ENCODE data around the gene HCN4.
A peak's percentile ranks its signal among the peaks of the same experiment; 100 is the strongest.

The HCN4 gene

DNA sequence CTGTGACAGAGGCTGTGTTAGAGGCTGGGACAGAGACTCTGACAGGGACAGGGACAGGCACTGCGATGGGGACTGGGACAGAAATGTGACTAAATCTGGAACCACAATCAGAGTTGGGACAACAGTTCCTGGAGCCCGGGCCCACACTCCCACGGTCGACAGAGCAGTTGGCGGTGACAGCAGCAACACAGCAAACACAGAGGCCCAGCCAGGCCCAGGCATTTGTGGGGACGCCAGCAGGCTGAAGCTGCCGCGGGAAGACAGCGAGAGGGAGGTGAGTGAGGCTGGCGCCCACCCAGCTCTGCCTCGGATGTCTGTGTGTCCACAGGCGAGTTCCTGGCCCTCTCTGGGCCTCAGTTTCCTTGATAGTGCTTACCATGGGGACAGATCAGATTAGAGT is 9.3 kb upstream of the HCN4 start:
- DNase-seq: no peak

DNA sequence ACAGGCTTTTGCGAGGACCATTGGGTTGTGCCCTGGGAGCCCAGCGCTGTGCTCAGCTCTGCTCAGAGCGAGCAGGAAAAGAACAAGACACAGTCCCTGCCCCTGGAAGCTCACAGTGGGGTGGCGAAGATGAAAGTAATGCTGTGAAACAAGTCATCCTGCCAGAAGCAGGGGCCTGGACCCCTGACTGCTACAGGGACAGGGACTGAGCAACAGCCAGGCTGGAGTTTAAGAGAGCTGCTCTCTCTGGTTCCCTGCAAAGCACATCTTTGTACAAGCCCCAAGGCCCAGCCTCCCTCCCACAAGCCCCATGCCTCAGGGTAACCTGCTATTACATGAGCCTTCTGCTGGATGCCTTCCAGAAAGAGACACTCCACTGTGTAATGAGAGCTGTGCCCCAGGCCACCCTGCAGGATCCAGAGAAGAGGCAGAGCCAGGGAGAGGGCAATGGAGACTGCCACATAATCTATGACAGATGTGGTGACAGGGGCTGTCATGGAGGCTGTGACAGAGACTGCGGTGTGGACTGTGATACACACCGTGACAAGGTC is 7.1 kb upstream of the HCN4 start:
- DNase-seq: no peak

DNA sequence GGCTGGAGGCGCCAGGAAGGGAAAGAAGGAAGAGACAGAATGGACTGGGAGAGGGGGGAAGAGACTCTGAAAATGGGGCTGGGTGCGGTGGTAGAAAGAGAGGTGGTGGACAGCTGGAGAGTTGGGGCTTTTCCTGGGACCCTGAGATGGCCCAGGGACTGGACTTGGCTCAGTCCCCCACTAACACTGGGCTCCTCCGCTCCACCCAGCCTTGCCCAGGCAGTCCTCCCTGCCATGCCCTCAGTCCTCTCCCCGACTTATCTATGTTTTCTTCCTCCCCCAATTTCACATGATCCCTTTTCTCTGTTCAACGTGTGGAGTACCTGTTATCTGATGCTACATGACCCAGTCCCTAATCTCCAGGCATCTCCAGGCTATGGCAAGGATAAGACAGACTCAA is 6.3 kb upstream of the HCN4 start:
- no peak for DNase-seq

DNA sequence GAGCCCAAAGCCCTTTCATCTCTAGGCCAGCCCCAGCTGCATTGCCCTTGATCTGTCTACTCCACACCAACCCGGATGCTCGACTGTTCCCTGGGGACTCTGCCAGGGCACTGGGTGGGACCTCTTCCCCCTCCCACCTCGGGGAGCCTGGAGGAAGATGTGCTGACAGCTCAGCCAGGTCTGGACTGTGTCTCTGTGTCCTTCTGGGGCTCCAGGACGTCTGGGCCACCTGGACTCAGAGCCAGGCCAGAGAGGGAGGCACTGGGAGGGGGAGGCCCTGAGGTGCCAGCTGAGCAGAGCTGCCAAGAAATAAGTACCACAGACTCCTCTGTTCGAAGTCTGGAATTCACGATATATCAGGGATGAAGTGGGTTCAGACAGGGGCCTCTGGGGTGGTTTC is 5.8 kb upstream of the HCN4 start:
- DNase-seq: no peak

DNA sequence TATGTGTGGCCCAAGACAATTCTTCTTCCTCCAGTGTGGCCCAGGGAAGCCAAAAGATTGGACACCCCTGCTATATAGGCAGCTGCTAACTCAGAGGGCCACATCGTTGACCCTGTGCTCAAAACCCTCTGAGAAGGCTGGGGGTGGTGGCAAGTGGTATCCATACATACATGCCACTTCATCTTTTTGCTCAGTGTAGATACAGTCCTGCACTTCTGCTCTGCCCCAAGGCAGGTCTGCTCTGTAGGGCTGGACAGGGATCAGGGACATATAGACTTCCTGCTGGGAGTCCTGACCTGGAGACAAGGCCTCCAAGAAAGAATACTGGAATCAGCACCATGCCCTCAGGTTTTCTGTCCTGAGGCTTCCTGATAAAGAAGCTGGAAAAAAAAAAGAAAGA is 4.5 kb upstream of the HCN4 start:
- DNase-seq: no peak

DNA sequence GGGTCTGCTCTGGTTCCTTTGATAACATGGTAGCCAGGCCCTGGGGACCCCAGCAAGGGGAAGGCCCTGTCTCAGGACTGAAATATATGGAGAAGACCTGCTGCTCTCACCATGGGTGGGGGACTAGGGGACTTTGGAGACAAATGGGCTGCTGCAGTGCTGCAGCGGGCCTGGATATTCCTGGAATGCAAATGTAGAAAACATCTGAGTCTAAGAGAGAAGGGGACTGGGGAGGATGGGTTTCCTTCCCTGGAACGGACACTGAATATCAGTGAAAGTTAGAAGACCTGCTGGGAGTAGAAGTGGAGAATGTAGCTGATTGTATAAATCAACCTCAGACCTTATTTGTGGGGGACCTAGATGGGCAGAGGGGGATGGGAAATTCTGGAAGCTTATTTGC is 3.1 kb upstream of the HCN4 start:
- DNase-seq: no peak

DNA sequence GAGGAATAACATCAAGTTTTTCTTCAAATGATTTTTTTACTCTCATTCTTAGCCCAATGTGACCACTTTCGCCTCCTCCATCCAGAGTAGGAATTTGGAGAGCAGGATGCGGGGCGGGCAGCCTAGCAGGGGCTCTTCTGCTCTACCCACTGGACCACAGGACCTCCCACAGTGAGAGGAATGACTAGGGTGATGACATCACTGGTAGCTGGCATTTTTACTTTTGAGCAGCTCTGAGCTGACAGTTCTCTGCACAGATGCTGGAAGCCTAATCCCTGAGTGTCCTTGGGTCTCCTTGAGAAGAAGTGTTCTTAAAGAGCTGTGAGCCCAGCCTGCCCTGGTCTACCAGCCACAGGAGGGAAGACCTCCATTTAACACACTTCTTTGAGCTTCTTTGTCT is 1.4 kb upstream of the HCN4 start:
- DNase-seq: peak; percentile 31

DNA sequence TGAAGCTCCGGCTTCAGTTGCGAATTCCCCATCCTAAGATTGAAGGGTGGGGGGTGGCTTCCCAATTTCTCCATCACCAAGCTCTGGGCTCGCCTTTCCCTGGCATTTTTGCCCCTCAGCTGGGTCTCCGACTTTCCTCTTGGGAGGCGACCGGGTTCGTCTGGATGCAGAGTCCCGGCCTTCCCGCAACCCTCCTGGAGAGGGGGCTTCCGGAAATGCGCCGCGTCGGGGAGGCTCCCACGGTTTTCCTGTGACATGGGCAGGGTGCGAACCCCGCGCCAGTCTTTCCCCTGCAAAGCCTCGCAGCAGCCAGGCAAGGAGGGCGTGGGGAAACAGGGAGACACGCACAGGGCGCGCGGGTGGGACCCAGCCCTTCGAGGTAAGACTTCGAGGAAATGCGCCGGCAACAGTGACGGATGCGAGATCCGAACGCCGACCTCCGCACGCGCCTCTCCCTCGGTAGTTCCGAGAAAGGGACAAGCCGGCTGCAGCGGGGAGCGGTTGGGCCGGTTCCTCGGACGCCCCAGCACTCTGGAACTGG is 466 bp upstream of the HCN4 start:
- no peak for DNase-seq

DNA sequence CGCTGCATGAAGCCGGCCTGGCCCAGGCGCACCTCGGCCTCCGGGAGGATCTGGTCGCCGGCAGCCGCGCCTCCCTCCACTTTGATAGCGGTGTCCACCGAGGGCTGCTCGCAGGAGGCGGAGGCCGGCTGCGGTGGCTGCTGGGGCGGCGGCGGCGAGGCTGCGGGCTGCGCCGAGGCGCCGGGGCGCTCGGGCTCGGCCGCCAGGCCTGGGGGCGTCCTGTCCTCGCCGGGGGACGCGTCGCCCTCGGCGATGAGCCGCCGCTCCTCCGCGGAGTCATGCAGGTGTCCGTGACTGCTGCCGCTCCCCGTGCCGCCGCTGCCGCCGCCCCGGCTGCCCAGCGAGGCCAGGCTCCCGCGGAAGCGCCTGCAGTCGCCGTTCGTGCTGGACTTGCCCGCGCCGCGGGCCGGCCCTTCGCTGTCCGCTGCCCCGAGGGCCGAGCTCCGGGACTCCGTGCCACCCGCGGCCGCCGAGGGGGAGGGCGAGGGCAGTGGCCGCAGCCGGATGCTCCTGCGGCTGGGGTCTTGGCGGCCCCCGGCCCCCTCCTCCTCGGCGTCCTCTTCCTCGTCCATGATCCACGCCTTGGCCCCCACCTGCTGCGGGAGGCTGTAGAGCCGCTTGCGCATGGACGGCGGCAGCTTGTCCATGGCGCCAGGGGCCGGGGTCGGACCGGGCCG is 996 bp downstream of the HCN4 start:
- DNase-seq: no peak

DNA sequence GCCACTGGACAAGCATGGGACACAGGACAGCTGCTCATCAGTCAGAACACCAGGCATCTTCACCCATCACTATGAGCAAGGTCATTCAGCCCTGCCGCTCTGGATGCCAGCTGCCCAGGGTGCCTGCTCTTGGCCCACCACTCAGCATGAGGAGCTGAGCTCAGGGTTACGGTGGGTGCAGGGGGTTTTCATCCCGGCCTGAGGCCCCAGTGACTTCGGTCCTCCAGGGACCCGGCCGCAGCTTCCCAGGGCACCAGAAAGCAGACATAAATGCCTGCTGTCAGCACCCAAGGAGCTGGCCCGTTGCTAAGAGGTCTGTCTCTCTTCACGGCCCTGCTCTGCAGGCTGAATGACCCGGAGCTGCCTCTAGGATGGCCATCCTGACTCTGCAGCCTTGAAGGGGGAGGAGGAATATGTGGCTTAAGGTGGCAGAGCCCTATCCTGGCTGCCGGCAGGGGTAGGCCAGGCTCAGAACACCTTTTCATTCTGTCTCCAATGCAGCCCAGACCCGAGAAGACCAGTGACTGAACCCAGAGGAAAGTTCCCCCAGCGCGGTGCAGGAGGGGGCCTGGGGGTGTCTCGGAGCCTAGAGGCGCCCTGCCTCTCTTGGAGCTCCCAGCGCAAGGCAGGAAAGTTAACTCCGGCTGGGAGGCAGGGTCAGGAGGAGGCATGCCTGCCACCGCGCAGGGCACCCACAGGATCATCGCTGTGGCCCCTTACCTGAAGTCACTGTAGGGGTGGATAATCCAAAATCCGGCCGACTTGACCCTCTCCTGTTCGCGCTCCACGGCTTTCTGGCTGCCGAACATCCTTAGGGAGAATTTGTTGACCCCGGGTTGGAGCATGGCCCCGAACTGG is 1.8 kb downstream of the HCN4 start:
- DNase-seq: no peak

DNA sequence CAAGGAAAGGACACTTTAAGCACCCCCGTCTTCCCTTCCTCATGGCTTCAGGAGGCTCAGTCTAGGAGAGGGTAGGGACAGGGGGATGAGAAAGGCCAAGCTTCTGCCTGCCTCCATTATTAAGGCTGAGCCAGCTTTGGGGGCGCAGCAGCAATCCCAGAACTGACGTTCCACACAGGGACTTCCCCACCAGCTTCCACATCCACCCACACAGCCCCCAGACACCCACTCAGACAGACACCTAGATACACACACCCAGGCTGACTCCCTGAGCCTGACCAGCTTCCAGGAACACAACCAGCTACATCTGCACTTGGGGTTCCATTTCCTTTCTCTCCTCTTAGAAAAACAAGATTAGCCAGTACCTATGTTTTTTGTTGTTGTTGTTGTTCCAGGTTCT is 4.7 kb downstream of the HCN4 start:
- no peak for DNase-seq

DNA sequence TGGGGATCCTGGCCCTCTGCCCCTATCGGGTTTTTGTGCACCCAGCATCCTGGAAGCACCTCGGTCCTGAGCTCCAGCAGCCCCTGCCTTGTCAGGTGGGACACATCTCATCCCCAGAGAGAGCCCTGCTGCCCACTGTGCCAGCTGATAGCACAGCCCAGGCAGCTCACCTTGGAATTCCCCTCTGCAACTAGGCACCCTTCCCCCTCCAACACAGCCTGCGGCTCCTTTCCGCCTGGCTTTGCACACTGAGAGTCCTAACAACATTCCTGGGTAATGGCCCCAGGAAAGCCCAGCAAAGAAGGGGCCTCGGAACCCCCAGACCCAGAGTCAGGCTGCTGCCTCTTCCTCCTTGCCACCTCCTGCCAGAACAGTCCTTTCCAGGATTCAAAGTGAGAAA is 5.9 kb downstream of the HCN4 start:
- no peak for DNase-seq

DNA sequence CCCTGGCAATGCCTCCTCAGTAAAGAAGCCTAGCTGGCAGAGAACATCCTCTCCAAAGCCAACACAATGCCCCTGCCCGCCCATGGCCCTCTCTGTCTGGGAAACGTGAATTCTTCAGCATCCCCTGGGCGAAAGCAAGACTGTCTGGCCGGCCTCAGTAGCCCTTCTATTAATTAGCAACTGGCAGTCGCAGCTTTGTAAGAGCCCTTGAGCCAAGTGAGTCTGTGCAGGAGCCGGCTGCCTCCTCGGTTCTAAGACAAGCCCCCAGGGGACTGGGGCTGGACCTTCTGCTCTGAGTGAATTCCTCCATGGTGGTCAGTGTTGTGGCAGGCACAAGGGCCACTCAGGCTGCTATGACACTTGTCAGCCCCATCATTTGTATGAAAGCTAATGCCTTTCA is 7.4 kb downstream of the HCN4 start:
- DNase-seq: no peak

DNA sequence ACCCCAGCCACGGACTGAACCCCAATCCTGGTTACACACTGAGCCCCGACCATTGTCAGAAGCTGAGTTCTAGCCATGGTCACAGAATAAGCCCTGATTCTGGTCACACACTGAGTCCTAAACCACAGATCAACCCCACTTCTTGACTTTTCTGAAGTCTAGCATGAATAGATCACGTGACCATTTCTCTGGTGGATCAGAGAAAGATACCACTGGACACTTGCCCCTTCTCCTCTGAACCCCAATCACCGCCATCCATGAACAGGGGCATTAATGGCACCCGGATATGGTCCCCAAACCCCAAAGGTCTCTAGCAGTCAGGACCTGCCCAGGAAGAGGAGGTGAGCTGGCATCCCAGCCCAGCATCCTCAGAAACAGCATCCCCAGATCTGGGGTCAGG is 9.1 kb downstream of the HCN4 start:
- no peak for DNase-seq

DNA sequence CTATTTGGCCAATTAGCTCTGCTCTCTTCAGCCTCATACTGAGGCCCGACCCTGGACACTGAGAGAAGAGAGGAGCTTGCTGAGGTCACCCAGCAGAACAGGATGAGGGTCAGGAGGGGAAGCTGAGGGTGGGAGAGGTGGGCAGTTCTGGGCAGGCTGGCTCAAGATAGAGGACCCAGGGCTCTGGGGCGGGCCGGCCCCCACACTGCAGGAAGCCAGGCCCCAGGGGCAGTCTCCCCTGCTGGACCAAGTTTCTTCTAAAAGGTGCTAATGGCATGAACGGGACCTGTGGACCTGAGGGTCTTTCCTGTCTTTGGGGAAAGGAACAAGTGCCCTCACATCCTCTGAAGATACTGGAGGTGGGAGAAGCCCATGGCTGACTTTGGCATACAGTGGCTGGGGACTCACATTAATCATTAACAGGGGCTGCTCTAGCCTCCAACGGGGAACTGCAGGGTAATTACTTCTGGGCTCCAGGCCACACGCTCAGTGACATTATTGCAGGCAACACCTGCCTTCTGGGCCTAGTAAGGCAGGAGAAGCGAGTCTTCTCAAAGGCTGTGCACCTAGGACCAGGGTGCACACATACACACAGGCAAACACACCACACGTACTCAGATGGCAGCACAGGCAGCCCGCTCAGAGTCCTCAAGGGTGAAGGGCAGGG is 10.6 kb downstream of the HCN4 start:
- no peak for DNase-seq

DNA sequence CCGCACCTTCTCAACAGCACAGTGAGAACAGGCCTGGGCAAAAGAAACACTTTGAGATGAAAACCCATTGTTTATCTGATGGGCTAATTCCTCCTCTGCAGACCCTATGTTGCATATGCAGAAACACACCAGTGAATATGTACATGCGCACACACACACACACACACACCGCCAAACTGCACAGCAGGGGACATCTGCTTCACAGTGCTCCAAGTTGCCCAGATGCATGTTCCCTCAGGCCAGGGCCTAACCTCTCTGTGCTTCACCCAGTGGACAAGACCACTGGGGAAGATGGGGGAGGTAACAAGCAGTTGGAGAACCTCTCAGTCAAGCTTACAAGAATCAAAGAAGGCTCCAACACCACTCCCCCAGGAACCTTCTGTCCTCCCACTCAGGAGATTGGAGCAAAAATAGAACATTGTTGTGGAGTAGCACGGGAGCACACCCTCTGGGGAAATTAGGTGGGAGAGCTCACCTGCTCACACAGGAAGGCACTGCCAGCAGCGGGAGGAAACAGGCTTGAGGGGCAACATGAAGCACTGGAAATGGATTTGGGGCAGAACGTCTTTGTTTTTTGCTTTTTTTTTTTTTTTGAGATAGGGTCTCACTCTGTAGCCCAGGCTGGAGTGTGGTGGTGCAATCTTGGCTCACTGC is 13.0 kb downstream of the HCN4 start:
- DNase-seq: no peak

DNA sequence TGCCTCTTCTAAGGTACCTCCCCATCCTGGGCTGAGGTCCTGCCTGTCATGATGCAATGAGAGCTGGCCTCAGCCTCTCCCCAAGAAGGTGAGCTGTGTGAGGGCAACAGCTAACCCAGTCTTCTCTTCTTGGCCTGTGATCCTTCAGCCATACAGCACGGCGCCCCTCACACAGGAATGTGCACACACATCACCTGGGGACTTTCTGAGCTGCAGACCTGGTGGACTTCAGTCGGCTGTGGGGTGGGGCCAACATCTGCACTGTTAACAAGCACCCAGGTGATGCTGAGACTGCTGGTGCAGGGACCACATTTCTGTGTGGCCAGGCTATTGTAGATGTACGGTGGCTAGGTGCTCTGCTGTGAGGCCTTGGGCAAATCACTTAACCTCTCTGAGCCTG is 14.5 kb downstream of the HCN4 start:
- DNase-seq: no peak

DNA sequence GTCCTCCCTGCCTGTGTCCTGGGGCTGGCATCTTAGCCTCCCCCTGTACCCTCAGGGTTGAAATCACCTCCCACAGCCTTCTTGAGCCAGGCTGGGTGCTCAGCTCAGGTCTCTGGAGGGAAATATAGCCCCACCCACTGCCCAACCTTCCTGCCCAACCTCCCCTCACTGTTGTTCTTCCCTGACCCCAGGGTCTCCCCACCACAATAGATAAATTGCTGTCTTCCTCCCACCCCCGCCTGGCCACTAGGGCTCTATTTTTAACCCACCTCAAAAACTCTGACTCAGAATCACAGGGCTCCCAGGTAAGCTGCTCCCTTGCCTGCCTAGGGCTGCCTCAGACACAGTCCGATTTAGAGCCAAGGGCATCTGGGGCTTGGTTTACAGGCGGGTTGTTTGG is 15.0 kb downstream of the HCN4 start:
- no peak for DNase-seq

DNA sequence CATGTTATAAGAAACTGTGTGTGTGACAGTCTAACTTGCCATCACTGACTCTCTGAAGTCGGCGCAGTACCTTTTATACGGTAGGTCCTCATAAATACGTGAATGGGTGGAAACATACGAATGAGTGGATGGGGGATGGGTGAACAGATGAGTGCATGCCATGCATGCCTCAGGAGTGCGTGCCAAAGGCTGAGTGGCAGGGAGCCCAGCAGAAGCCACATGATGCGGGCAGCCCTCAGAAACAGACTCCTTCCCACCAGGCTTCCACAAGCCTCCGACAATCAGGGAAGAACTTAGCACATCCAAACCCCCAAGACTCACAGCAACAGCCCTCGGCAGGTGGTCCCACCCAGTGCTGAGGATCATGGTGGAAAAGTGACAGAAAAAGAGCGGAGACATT is 16.7 kb downstream of the HCN4 start:
- DNase-seq: peak; percentile 7

DNA sequence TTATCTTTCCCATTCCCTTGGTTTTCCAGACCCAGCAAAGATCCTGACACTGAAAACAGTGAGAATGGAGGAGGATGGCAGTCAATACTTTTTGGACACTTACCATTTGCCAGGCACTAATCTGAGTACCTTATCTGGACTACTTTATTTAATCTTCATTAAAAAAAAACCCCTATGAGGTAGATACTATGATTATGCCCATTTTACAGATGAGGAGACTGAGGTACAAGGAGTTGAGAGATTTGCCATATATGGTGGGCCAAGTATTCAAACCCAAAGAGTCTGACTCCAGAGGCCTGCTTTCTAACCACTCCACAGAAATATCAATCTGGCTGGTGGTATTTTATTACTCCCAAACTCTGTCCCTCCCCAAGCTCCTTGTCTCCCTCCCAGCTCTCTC is 19.6 kb downstream of the HCN4 start:
- DNase-seq: no peak

DNA sequence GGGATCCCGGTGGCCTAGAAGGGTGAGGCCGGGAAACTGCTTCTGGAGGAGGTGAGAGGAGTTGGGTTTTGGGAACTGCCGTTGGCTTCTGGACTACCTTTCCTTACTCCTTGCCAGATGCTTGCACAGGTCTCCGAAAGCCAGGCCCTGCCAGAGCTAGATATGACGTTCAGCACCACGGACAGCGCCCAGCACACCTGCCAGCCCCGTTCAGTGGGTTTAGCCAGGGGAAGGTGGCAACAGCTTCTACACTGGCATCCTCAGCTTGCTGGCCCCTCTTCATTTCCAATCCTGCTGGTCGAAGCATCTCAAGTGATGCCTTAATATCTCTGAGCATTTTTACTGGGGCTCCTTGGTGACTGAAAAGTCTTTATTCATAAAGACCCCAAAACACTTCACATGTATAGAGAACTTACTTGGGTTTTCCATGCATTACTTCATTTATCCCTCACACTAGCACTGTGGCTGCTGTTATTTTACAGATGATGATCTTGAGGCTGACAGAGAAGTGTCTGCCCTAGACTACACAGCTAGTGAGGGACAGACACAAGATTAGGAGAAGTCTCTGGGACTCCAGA is 21.9 kb downstream of the HCN4 start:
- peak; percentile 27 for DNase-seq

DNA sequence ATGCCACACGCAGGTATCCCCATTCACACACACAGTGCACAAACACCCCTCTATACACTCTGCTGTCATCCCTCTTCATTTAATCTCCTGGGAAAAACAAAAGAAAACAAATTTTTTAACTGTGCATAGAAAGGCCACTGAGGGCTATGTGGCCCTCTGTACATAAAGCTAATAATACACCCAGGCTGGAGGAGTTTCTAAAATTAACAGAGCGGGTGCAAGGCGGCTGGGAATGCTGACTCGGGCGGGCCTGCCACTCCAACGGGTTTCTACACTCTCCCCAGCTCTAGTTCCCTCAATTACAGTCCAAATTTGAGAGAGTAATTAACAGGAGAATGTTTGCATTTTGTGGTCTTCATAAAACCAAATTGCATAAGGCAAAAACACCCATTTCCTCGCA is 23.1 kb downstream of the HCN4 start:
- no peak for DNase-seq

All from fibroblast of skin of back (primary cell).